ENCODE results near the gene NIPAL1.

NIPAL1 gene

DNA sequence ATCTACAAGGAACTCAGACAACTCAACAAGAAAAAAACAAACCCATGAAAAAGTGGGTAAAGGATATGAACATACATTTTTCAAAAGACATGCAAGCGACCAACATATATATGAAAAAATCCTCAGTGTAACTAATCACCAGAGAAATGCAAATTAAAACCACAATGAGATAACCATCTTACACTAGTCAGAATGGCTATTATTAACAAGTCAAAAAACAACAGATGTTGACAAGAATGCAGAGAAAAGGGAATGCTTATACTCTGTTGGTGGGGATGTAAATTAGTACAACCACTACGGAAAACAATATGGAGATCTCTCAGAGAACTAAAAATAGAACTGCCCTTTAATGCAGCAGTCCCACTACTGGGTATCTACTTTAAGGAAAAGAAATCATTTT, 12.1 kb downstream of the NIPAL1 start:
- DNase-seq, result no peak

DNA sequence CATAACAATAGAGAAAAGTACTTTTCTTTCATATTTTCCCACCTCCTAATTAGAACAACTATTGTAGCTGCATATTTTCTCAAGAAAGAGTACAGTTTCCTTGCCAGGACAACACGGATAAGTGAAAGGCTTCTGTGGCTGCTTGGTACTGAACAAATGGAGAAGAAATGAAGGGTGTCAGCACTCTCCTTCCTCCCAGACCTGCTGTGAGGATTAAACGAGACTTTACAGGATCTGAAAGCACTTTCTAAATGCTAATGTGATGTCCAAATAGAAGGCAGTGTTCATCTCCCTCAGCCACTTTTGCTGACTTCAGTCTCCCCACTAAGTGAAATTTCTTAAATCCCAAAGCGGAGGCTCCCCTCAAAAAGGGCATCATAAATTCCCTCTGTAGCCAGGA, 13.9 kb downstream of the NIPAL1 start:
- DNase-seq, result no peak

DNA sequence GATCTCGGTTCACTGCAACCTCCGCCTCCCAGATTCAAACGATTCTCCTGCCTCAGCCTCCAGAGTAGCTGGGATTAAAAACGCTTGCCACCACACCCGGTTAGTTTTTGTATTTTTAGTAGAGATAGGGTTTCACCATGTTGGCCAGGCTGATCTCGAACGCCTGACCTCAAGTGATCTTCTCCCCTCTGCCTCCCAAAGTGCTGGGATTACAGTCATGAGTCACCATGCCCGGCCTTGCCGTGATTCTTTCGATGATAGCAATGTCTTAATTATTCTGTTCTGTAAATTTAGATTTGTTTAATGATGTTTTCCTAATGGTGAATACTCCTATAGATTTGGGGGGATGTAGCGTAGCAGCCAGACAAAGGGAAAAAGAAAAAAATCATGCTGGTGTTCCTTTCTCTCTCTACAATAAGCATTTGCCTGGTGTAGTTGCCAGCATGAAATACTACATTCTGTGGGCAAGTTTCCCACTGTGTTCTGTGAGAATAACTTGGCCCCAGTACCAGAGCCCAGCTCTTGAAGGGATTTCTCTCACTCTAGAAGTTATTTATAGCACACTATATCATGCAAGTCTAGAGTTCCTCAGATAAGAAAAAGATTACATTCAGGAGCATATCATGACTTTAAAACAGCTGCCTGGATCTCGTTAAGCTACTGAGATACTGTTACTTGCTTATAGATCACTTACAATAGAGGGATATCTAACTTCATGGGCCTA, 15.4 kb downstream of the NIPAL1 start:
- no peak for DNase-seq

DNA sequence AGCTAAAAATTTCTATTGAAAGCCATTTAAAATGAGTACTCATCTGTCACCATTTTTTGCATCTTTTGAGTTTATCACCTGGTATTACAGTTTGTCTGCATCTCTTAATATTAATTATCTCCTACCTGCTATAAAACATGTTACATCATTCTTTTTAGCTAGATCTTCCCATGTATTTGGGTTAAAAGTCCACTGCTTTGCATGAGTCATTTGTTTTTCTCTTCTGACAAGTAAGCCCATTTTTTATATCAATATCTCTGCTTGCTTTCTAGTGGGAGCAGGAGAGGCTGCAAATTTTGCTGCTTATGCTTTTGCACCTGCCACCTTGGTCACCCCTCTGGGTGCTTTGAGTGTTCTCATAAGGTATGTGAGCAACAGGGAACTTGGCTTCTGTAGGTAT, 16.1 kb downstream of the NIPAL1 start:
- no peak for DNase-seq

DNA sequence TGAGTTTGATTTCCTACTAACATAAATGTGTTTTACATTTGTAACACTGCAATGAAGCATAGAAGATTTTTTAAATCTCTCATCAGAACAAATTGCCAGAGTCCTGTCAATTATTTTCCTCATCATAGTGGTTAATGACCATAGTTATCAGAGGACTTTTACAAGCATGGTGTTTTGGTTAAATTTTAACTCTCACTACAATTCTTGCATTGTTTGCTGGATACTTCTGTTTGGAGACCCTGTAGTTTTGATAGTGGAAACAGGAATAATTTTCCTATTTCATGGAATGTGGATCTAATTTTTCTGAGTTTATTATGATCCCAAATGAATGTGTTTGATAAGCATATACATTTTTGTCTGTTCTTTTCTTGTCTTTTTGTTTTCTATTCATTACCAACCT, 16.8 kb downstream of the NIPAL1 start:
- no peak for DNase-seq

DNA sequence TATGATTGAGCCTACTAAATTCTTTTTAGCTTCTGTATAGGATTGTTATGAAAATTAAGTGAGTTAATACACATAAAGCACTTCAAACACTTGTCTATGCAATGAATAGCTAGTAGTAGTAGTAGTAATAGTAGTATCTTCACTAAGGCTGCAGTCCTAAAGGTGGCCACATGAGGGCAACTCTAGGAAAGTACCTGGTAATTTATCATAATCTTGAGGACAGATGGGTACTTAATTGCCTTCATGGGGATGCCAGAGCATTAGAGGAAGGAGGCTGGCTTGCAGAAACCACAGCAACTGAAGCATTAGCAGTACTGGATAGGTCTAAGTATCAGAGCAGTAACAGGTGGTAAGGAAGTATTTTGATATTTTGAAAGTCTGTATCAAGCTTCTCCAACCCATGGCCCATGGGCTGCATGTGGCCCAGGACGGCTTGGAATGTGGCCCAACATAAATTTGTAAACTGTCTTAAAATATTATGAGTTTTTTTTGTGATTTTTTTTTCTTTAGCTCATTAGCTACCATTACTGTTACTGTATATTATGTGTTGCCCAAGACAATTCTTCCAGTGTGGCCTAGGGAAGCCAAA, 17.3 kb downstream of the NIPAL1 start:
- no peak for DNase-seq

DNA sequence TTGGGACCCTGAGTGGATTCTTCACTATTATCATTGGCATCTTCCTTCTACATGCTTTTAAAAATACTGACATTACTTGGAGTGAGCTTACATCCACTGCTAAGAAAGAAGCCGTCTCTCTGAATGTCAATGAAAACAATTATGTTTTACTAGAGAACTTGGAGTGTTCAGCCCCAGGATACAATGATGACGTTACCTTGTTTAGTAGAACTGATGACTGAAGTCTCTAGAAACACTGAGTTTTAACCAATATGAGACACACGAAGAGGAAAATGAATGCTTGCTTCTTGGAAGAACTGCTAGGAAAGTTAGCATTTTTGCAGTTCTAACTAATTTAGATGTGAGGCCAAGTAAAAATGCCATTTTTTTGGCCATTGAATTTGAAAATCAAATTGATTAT, 19.4 kb downstream of the NIPAL1 start:
- no peak for DNase-seq

DNA sequence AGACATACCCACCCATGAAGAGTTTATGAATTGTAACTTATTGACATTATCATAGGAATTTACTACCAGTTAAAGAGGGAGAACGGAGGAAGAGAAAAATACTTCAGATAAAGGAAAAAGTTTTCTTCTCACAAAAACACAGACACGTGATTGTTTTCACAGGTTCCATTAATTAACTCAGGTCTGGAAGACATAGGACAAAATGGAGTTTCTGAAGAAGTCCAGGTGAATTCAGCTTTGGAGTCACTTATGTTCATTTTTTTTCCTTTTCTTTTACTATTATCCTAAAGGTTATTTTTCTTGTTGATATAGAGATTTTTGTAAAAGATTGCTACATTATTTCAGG, 20.5 kb downstream of the NIPAL1 start:
- DNase-seq, result no peak

DNA sequence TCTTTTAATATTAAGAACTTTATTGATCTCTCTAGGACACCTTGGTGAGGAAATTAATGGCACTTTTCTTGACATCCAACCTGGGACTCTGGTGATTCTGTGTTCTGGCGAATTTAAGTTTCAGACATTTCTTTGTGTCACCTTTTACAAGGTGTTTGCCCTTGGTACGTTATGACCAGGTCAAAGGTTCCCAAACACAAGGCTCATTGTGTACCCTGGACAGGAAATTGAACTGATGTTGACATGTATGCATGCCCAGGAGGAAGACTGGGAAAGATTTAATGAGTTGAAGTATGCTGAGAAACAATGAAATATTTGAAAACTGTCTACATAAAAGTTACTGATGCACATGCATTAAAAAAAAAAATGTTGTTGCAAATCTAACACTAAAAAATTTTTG, 22.1 kb downstream of the NIPAL1 start:
- DNase-seq, result no peak

DNA sequence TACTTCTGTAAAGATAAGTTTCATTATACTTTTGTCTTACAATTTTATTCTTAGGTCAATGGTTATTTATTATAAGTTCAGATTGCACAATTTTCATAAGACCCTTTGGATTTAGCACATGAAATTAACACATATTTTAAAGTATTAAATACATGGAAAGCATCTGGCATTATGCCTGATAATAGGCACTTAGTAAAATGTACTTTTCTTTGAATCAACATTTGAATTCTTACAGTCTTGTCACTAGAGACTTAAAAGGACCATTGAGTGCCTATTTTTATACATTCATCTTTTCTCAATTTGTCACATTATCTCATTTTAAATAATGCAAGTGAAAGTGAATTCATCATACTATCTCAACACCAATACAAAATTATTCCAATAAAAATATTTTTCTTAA, 23.0 kb downstream of the NIPAL1 start:
- no peak for DNase-seq

DNA sequence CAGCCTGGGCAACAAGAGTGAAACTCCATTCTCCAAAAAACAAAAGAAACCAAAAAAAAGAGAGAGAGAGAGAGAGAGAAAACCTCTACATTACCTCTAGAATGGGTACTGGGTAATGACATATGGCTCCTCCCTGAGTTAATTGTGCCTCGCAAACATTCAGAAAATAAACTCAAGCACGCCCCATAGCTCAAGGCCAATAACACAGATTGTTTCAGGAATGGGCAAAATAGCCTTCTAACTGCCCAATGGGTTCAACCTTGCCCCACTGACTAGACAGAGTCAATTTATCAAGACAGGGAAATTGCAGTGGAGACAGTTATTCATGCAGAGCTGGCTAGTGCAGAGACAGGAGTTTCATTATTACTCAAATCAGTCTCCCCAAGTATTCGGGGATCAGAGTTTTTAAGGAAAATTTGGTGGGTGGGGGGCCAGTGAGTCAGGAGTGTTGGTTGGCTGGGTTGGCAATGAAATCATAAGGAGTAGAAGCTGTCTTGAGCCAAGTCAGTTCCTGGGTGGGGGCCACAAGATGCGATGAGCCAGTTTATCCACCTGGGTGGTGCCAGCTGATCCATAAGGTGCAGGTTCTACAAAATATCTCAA, 25.1 kb downstream of the NIPAL1 start:
- no peak for DNase-seq

DNA sequence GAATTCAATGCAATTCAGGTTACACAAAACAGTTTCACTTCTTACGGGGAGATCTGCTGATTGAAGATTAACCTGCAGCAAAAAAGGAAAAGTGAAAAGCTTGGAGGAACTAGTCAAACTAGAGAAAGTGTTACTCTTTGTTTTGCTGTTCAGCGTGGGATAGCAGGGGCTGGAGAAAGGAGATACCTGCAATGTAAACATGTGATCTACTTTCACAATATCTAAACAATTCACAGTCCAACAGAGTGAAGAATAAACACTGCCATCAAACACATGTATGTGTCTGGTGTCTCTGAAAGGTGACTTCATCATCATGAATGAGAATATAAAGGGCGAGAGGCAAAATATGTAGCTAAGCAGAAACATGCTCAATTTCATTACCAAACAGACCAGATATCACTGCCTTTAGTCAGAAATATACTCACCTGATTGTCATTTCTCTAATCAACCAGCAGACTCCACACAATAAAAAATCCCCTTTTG, 26.4 kb downstream of the NIPAL1 start:
- no peak for DNase-seq

DNA sequence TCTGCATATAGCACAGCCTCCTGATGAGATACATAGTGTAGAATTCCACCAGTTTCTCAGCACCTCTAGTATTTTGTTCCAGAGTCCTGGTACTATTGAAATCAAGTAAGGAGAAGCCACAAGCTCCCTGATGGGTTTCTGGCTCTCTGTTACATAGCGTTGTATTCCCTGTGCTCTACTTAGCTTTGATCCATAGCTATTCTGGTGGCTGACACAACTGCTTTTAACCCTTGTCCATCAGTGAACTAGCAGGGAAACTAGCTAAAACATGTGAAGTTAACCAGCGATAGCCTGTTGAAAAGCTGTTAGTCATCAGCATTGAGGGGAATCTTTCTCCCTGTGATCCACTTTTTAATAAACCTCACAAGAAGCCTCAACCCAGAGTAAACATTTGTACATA, 26.9 kb downstream of the NIPAL1 start:
- DNase-seq, result no peak

DNA sequence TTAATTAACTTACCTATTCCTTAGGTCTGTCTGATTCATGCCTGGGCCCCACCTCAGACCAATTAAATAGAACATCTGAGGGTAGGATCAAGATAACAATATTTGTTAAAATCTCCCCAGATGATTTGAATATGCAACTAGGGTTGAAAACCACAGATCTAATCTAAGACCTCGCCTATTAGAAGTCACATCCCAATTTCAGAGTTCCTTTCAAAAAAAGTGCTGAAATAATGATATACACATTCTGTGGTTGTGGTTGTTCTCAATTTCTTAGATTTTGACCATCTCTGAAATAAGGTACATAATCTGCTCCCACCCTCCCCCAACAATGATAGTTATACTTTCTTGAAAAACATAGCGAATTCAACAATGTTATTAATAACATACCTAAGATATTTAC, 27.7 kb downstream of the NIPAL1 start:
- DNase-seq, result no peak

DNA sequence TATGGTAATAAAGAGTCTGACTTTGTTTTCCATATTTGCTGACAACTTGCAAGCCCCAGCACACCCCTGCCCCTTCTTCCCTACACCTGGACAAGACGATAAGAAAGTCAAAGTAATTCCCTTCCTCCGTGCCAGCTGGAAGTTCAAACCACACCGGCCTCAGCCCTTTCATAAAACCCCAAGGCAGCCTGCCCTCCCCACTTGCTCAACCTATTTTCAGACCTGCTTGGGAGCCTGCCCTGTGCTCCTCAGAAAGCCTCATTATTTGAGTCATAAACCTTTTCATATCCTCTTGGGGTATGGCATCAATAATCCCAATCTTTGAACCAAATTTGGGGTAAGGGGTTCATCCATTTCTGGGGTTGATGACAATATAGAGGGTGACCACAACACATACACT, 29.5 kb downstream of the NIPAL1 start:
- DNase-seq, result no peak

DNA sequence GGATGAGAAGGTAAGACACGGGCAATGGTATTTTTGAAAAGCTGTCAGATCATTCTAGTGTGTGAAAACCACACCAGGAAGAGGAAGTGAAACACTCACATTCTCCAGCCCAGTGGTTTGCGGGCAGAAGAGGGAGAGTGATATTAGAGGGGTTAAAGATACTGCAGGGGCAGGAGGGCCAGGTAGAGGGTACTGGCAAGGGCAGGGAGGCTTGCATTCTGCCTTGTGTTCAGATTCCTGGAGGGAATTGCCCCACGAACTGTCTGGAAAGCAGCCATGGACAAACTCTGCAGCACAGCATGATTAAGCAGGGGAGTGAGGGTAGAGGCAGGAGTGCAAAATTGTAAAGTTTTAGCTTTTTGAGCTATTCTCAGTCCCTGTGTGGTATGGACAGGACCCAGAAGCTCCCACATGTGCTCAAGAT, 30.9 kb downstream of the NIPAL1 start:
- no peak for DNase-seq

DNA sequence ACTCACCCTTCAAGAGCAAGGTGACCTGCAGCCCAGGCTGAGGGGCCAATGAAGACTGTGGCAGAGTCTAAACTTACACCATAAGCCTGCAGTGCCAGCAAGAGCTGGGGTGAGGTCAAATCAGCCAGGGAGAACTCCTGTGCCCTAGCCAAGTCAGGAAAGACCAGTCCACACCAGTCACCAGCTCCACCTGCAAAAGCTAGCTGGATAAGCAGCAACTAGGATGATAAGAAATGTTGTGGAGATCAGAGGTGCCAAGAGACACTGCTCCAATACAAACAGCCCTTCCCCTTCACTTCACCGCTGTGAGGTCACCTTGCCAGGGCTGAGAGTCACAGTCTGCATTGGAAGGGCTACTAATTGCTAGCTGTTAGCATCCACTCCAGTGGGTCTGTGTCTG, 31.3 kb downstream of the NIPAL1 start:
- DNase-seq, result no peak

DNA sequence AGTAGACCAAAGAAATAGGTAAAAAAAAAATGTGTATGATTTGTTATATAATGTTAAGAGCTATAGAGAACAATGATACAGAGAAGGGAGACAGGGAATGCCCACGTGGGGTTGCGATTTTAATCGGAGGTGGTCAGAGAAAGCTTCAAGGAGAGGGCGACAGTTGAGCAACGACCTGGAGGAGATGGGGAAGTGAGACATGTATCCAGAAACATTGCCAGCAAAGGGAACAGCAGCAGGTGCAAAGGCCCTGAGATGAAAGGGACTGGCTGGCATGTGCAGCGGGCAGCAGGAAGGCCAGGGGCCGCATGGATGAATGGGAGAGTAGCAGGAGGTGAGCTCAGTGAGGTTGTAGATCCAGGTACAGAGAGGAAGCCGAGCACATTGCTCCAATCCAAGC, 32.9 kb downstream of the NIPAL1 start:
- no peak for DNase-seq

DNA sequence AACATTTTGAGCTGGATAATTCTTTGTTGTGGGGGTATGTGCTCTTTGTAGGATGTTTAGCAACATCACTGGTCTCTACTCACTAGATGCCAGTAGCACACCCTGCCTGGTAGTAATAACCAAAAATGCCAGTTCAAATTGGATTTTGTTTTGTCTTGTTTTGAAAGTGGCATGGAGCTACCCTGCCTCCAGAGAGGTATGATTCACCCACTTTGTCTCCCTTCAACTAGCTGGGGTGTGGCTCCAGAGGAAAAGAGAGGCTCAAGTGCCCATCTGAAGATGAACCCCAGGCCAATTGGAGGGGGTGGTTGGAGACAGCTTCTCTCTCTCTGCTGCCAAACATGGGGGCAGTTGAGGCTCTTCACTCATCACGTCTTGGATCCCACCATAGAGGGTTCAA, 34.5 kb downstream of the NIPAL1 start:
- no peak for DNase-seq

DNA sequence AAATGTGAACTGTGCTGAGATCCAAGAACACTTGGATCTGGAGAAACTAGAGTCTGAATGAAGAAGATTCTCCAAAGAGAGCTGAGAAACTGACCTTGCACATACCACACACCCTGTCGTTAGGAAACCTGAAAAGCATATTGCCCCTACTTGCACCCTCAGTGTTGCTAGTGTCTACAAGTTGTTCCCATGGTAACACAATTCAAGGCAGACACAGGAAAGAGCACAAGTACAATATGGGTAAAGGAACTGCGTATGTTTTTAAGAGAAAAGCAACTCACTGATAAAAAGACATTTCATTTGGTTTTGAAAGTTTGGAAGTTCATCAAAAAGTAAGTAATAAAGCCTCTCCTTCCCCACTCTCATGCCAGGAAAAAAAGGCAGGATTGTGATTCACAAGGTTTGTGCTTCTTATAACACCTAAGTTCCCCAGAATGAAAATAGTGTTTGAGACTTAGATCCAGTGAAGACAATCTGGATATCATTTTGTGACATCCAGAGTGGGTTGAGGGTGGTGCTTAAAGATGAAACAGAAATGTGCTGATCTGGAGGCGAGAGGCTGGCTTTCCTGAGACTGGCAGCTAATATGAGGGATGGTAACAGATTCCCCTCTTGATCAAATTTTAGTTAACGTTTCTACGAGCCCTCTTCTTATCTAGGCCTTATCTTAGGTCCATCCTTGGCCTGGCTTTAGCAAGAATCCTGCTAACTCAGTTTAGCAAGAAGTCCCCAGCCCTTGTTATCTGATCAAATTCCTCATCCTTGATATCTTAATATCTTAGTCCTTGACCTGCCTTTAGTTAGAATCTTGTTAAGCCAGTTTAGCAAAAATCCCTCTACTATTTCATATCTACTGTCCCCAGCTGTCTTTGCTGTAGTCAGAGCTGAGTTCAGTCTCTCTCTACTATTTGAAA, 42.3 kb downstream of the NIPAL1 start:
- no peak for DNase-seq

DNA sequence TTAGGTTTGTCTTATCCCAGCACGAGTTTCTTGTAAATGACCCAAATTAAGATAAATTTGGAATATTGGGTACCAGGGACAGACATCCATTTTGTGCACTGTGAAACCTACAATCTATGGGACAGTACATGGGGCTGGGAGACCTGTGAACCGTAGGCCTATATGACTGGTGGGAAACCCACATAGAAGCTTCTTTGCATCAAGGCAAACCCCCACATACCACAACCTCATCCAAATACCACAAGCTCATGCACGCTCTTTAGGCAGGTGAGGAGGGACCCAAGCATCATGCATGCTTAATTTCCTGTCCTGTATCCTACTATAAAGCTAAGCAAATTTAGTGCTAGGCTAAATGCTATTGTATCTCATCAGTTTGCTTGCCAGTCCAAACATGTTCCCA, 47.8 kb downstream of the NIPAL1 start:
- no peak for DNase-seq

DNA sequence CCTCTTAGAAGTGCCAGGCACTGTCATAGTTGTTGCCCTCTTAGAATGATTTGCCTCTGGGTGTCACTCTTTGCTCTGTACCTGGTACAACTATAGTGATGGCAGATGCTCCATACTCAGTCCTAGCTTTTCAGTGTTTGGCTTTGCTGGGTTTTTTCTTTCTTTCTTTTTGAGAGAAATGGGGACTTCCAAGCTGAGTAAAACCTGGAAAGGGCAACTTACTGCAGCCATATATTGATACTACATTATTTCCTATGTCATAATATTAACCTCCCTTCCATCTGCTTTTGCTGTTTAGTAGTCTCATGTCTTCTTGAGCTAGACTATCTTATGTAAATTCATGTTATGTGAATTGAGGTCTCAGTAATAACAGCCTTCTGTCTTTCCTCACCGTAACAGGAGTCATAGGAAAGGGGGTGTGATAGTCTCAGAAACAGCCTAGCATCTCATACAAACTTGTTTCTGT, 49.0 kb downstream of the NIPAL1 start:
- no peak for DNase-seq

DNA sequence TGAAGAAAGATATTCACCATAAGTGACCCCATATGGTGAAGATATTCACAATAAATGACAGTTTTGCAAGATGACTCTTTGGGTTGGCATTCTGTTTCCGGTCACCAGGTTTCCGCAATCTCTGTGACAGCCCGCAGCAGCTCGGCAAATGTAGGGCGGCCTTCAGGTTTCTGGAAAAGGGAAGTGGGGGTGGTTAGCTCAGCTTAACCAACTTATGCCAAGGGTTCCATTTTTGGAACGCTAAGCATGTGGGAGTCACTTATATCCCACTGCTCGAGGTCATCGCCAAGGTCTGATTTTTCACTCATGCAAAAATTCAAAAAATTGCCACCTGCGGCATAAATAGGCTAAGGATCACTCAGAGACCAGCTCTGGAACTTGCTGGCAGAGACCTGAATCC, 51.0 kb downstream of the NIPAL1 start:
- DNase-seq, result no peak

DNA sequence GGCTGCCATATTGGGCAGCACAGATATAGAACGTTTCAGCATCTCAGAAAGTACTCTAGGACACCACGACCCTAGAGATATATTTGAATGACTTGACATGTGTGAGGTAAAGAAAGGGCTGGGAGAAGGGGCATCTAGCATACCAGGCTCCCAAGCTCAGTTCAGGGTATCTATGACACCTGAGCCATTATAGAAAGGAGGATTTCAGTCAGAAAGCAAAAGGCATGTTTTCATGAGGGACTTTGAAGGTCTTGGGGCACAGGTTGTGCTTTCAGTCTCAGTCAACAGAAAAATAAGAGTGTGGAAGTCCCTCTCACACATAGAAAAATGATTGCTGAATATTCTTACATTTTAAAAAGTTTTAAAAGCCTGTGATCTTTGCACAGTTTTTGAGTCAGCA, 51.6 kb downstream of the NIPAL1 start:
- DNase-seq, result no peak
